HG02973 (cell line): ENCODE measurements around the gene KCNJ12.
"Not testable (repeated sequence)": the region's sequence is repeated elsewhere in the genome, so short reads cannot be mapped to it uniquely, and the experiment has no call there.

Experiments used
- ATAC-seq: cut with Tn5 transposase; IDR thresholded peaks from one replicate; pipeline ENCODE4 v1.9.1; 2021; ENCODE audit warnings: moderate library complexity; ENCODE audit not compliant: unreplicated experiment

Gene KCNJ12

GRCh38 chr17:21382560-21383495 lies 6.7 kb downstream of the KCNJ12 start:
- no peak for ATAC-seq

- no peak for ATAC-seq
Measured at GRCh38 chr17:21385281-21385845, 9.2 kb downstream of the KCNJ12 start.

DNA sequence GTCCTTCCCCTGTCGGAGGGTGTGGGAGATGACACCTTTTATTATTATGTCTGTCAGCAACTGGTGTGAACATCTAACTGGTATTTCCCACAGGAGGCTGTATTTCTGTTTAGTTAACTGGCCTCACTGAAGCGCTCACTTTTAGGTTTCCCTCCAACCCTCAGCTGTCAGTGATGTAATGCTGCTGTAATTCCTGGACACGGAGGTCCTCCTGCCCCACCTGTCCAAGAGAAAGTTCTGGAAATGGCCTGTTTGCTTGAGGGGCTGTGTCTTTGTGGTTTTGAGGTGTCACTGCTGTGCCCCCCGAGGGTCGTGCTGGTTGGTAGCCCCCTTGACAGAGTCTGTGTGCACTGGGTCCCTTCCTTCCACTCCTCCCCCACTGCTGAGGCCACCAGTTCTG lies 11.5 kb downstream of the KCNJ12 start:
- no peak for ATAC-seq

GRCh38 chr17:21388066-21388465 lies 11.9 kb downstream of the KCNJ12 start:
- ATAC-seq = no peak

GRCh38 chr17:21388944-21389343 lies 12.8 kb downstream of the KCNJ12 start:
- no peak for ATAC-seq

DNA sequence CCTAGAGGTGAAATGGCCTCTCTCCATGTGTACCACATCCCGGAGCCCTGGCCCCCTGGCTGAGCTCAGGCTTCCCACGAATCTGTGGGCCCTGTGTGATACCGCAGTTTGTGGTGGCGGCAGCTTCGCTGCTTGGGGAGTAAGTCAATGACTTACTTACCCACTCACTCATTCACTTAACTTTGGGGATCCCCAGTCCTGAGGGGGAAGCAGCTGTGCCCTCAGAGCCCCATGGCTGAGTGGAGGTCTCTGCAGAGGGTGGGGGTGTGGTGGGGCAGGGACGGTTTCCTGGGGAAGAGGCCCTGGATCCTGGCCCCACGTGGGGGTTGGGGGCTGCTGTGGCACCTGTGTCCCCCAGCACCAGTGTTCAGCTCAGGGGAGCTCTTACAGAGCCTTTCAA lies 13.2 kb downstream of the KCNJ12 start:
- no peak for ATAC-seq

- no peak for ATAC-seq
Measured at GRCh38 chr17:21390294-21390693, 14.1 kb downstream of the KCNJ12 start.

DNA sequence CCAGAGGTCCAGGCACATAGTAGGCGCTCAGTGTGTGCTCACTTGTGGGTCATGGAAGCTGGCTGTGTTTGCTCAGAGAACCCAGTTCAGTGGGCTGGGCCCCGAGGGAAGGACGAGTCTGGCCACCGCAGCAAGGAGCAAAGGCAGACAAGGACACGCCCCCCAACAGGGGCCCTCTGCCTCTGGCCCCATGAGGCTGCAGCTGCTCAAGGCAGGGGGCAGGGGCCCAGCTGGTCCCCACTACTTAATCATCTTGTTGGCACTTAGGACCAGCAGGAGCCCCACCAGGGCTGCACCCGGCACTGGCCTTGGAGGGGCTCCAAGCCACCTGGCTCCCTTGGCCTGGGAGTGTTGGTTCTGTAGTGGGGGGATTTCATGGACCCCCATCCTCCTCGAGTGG lies 16.1 kb downstream of the KCNJ12 start:
- ATAC-seq = no peak

GRCh38 chr17:21394265-21394664 lies 18.1 kb downstream of the KCNJ12 start:
- no peak for ATAC-seq

- no peak for ATAC-seq
Measured at GRCh38 chr17:21395764-21396163, 19.6 kb downstream of the KCNJ12 start.

- ATAC-seq = no peak
Measured at GRCh38 chr17:21396237-21396636, 20.1 kb downstream of the KCNJ12 start.

DNA sequence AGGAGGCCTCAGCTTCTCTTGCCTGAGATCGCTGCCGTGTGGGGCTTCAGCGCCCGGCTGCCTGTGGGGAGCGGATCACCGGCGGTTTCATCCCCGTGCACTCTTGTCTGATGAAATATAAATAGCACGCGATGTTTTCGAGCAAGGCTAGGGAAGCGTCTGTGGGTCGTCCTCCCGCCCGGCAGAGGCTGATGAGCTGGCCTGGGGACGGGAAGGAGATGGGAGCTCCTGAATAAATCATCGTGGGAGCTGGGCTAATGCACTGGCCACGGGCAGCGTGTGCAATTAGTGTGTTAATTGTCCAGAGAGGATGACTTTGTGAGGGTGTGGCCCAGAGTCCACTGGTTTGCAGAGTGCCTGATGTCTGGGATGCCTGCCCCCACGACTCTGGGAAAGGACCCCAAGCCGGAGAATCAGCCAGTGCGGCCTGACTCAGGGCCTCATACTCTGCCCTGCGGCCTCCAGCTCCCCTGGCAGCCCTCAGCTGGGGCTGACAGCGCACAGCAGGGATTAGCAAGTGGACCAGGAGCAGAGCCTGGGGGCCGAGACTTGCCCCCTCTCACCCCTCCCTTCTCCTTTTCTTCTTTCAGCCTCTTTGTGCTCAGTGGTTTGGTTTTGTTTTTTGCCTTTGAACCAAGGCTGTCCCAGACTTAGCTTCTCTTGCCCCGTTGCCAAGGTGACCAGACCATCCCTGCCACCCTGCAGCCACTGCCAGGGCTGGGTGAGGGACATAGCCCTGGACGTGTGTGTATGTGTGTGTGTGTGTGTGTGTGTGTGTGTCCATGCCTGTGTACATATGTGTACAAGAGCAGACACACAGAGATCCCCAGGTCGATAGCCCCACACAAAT lies 21.4 kb downstream of the KCNJ12 start:
- ATAC-seq = no peak

GRCh38 chr17:21399474-21400186 lies 23.5 kb downstream of the KCNJ12 start:
- no peak for ATAC-seq

- not testable (repeated sequence) for ATAC-seq
Measured at GRCh38 chr17:21400187-21400569, 24.0 kb downstream of the KCNJ12 start.

DNA sequence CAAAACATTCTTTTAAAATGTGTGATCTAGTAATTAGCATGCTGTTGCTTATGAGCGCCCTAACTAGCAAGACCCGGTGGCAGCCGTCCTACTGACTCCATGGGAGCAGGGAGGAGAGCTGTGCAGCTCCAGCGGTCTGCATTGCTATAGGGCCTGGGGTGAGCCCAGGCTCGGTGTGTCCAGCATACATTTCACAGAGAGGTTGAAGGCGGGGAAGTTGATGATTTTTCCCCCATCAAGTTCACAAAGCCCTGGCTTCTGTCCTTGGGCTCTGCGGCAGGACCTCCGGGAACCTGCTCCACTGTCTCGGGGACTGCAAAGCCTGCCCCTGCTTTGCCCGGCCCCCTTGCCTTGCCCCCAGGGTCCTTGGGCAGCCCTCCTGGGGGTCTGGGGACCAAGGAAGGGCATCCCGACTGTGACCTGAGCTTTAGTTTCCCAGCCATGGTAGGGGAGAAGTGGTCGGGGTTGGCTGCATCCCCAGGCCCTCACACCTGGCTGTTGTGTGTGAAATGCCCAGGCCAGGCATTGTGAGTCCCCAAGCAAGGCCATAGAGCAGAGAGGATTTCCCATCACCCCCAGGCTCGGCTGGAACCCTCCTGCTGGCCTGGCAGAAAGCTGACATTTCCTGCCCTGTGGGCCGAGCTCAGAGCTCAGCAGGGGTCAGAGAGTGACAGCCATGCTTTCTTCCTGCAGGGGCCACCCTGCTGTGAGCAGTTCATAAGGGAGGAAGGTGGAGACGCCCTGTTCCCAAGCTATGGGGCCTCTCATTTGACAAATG lies 24.8 kb downstream of the KCNJ12 start:
- no peak for ATAC-seq

- not testable (repeated sequence) for ATAC-seq
Measured at GRCh38 chr17:21402166-21402571, 26.0 kb downstream of the KCNJ12 start.

GRCh38 chr17:21402926-21403325 lies 26.8 kb downstream of the KCNJ12 start:
- not testable (repeated sequence) for ATAC-seq

- not testable (repeated sequence) for ATAC-seq
Measured at GRCh38 chr17:21404106-21404505, 27.9 kb downstream of the KCNJ12 start.

- ATAC-seq = not testable (repeated sequence)
Measured at GRCh38 chr17:21404539-21404938, 28.4 kb downstream of the KCNJ12 start.
